OCI-LY3 (cell line): ENCODE results near the gene DHDDS.

ENCODE experiments used
- H2AFZ ChIP-seq: fragments of 200-600, 300-600 bp; shearing (Covaris generic); 2 replicates; pipeline ENCODE4 v1.6.0; 2014; ENCODE audit warnings: antibody characterized with exemption, low read depth, low read length
- H3K27ac ChIP-seq: fragments of 200-600, 300-600 bp; sonication (generic); 2 replicates; pipeline ENCODE4 v1.5.1; 2014; ENCODE audit warnings: mild to moderate bottlenecking, low read length, moderate library complexity, mixed read lengths
- H3K27me3 ChIP-seq: fragments of 200-600, 300-600 bp; sonication (generic); 2 replicates; pipeline ENCODE4 v1.6.1; 2014; ENCODE audit warnings: low read depth, low read length, mixed read lengths
- H3K36me3 ChIP-seq: fragments of 200-600, 300-600 bp; sonication (generic); replicated peaks from 2 replicates; pipeline ENCODE3; 2014; ENCODE audit warnings: low read depth, low read length, mixed read lengths
- H3K4me1 ChIP-seq: fragments of 300-600, 200-600 bp; sonication (generic); 2 replicates; pipeline ENCODE4 v1.6.1; 2014; ENCODE audit warnings: low read length, mixed read lengths
- H3K4me2 ChIP-seq: fragments of 200-600, 300-600 bp; sonication (generic); 2 replicates; pipeline ENCODE4 v1.6.1; 2014; ENCODE audit warnings: low read length, mixed read lengths
- H3K4me3 ChIP-seq: fragments of 300-600, 200-600 bp; sonication (generic); 2 replicates; pipeline ENCODE4 v1.5.1; 2014; ENCODE audit warnings: antibody characterized with exemption, mild to moderate bottlenecking, low read length, moderate library complexity
- H3K79me2 ChIP-seq: fragments of 300-600, 200-600 bp; shearing (Covaris generic); 2 replicates; pipeline ENCODE4 v1.6.1; 2014; ENCODE audit warnings: mild to moderate bottlenecking, low read length, mixed read lengths
- H3K9ac ChIP-seq: fragments of 300-600, 200-600 bp; shearing (Covaris generic); 2 replicates; pipeline ENCODE4 v1.6.0; 2014; ENCODE audit warnings: mild to moderate bottlenecking, low read length, moderate library complexity
- H3K9me3 ChIP-seq: fragments of 200-600, 300-600 bp; shearing (Covaris generic); 2 replicates; pipeline ENCODE4 v1.6.1; 2014; ENCODE audit warnings: low read length, mixed read lengths; ENCODE audit not compliant: insufficient read depth
- H4K20me1 ChIP-seq: fragments of 200-600, 300-600 bp; sonication (generic); 2 replicates; pipeline ENCODE4 v1.6.1; 2016; ENCODE audit warnings: low read length, mixed read lengths; ENCODE audit not compliant: insufficient read depth
- EZH2phosphoT487 ChIP-seq: fragments of 200-600 bp; shearing (Covaris generic); IDR thresholded peaks from 2 replicates; pipeline ENCODE4 v1.6.1; 2018; ENCODE audit warnings: antibody characterized with exemption, mixed run types, low read depth
- TF ChIP-seq, protein P1 (sequence below): fragments of 200-600, 300-600 bp; sonication (generic); IDR thresholded peaks from 2 replicates; pipeline ENCODE4 v1.5.1; 2014; ENCODE audit warnings: antibody characterized with exemption, low read length, low read depth

The DHDDS gene

DNA sequence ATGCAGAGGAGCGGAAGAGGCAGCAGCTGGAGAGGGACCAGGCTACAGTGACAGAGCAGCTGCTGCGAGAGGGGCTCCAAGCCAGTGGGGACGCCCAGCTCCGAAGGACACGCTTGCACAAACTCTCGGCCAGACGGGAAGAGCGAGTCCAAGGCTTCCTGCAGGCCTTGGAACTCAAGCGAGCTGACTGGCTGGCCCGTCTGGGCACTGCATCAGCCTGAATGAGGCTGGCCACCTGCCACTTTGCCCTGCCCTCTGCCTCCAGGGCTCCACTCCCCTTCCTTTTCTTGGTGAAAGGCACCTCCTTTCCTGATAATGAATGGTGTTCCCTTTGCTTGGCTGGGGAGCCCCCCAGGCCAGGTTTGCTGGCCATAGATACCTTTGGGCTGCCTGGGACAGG is 36.8 kb downstream of the DHDDS start:
- Histone ChIP-seq H3K27me3 (no peaks in the 10 kb centered on the region), H3K4me3 (no peak overlapping the region), H3K4me2 (no peak overlapping the region), H3K9ac (no peak overlapping the region), H3K4me1 (peaks cover 7% of the 10 kb centered on the region), H3K36me3 (peaks cover 20% of the 10 kb centered on the region), H4K20me1 (peaks cover 9% of the 10 kb centered on the region), H3K79me2 (peaks cover 10% of the 10 kb centered on the region), H3K27ac (no peak overlapping the region), H3K9me3 (no peaks in the 10 kb centered on the region), H2AFZ (no peak overlapping the region)
- TF ChIP-seq, protein P1, sequence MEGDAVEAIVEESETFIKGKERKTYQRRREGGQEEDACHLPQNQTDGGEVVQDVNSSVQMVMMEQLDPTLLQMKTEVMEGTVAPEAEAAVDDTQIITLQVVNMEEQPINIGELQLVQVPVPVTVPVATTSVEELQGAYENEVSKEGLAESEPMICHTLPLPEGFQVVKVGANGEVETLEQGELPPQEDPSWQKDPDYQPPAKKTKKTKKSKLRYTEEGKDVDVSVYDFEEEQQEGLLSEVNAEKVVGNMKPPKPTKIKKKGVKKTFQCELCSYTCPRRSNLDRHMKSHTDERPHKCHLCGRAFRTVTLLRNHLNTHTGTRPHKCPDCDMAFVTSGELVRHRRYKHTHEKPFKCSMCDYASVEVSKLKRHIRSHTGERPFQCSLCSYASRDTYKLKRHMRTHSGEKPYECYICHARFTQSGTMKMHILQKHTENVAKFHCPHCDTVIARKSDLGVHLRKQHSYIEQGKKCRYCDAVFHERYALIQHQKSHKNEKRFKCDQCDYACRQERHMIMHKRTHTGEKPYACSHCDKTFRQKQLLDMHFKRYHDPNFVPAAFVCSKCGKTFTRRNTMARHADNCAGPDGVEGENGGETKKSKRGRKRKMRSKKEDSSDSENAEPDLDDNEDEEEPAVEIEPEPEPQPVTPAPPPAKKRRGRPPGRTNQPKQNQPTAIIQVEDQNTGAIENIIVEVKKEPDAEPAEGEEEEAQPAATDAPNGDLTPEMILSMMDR, result no peak
- no peak for TF ChIP-seq EZH2phosphoT487

DNA sequence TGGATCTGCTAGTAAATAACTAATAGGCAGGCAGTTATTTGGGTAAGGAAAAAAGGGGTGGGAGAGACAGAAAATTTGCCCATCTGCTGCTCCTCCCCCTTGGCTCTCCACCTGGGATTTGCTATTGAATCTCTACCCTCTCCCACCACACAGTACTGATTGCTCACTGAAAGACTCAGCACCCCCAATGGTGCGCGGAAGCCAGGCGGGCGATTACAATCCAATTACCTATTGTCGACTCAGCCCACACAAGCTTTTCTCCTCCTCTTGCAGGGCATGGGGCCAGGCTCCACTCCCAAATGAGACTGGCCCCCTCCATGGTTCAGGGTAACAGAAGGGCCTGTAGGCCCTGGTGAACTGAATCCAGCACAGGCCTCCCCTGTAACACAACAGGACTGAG is 37.4 kb downstream of the DHDDS start:
- no peak overlapping the region for H3K4me2 ChIP-seq
- peaks cover 14% of the 10 kb centered on the region for H3K4me1 ChIP-seq
- H3K4me3 ChIP-seq, result no peak overlapping the region
- H3K36me3 ChIP-seq, result peaks cover 27% of the 10 kb centered on the region
- no peak for TF ChIP-seq EZH2phosphoT487
- TF ChIP-seq, protein P1, result no peak
- H3K9ac ChIP-seq, result no peak overlapping the region
- no peaks in the 10 kb centered on the region for H3K9me3 ChIP-seq
- H3K79me2 ChIP-seq, result peaks cover 16% of the 10 kb centered on the region
- H3K27me3 ChIP-seq, result no peaks in the 10 kb centered on the region
- no peak overlapping the region for H3K27ac ChIP-seq
- H2AFZ ChIP-seq, result no peak overlapping the region
- H4K20me1 ChIP-seq, result peaks cover 14% of the 10 kb centered on the region

DNA sequence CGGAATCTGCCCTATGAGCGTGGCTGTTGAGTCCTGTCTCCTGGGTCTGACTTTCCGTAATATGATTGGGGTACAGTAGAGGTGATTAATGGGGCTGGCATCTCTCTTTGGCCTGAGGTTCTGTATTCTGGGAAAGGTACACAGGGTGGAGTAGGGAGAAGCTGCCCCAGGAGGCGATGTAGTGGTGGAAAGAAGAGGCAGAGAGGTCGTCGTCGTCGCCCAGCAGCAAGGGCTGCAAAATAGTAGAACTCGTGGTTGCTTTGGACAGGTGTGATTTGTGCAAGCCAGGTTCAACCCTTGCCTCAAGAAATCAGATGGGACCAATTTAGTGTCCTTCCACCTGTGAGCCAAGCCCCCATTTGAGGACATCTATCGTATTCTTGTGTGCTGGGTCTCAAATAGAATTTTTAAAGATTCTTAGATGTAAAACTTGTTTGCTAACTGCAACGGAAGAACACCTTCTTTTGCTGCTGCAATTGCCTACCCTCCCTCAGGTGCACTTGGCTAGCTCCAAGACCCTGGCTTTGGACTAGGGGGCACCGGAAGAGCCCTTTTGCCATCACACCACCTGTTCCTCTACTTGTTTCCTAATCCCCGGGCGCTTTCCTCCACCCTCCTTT is 38.9 kb downstream of the DHDDS start:
- H3K4me2 ChIP-seq, result peak overlapping the region; percentile 93
- peaks cover 19% of the 10 kb centered on the region for H4K20me1 ChIP-seq
- TF ChIP-seq, protein P1, result no peak
- TF ChIP-seq EZH2phosphoT487, result no peak
- H3K9me3 ChIP-seq, result no peaks in the 10 kb centered on the region
- H2AFZ ChIP-seq, result no peak overlapping the region
- no peaks in the 10 kb centered on the region for H3K27me3 ChIP-seq
- peaks cover 20% of the 10 kb centered on the region for H3K79me2 ChIP-seq
- peaks cover 33% of the 10 kb centered on the region for H3K36me3 ChIP-seq
- peaks cover 16% of the 10 kb centered on the region for H3K4me1 ChIP-seq
- H3K4me3 ChIP-seq, result peak overlapping the region; percentile 94
- H3K27ac ChIP-seq, result no peak overlapping the region
- H3K9ac ChIP-seq, result peak overlapping the region; percentile 98; the same call in 1 of the 2 replicates

DNA sequence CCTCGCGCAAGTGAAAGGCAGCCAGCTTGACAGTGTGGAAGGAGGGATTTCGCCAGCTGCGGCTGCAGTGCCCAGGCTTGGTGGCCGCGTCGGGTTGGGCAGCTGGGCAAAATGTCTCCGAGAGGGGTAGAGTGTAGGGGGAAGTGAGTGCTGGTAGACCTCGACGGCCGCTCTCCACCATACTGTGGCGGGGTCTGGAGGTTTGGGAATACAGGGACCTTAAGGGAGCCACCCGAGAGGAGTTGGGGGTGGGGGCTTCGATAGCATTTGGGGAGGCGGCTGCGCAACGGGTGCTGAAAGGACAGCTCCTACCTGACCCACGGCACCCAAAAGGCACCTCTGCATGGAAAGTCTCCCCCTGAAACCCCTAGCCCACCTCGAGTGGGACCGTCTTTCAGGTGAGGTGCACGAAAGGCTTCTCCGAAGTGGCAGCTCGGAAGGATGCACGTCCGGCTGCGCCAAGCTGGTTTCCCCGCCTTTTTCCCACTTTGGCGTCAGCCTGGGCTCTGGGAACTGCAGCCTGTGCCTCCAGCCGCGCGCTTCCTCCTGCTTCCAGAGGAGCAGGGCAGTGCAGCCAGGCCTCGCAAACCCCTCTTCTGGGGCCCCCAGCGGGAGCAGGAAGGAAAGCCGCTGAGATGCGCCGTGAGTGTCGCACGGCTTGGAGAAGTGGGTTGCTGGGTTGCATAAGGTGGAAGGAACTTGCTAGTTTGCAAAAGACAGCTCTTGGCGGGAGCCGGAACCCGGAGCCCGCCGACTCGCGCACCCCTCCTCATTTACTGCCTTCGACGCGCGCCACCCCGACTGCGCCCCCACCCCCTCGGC is 39.6 kb downstream of the DHDDS start:
- Histone ChIP-seq H3K9me3 (no peaks in the 10 kb centered on the region), H4K20me1 (peaks cover 19% of the 10 kb centered on the region), H3K36me3 (peaks cover 40% of the 10 kb centered on the region), H3K9ac (peak overlapping the region; percentile 98), H3K27ac (peak overlapping the region; percentile 51), H3K27me3 (no peaks in the 10 kb centered on the region), H3K79me2 (peaks cover 20% of the 10 kb centered on the region), H3K4me3 (peak overlapping the region; percentile 94), H2AFZ (no peak overlapping the region), H3K4me2 (peak overlapping the region; percentile 93), H3K4me1 (peaks cover 16% of the 10 kb centered on the region)
- TF ChIP-seq, protein P1, result no peak
- no peak for TF ChIP-seq EZH2phosphoT487
